Measurements from ENCODE around the gene MPL. TPM values are rescaled to one million over a fixed set of nuclear protein-coding genes. Genes with fewer than 3 reads are reported as not detected.

MPL gene
- total RNA-seq, 1 donor from 2014 or later: 0.31 TPM

DNA sequence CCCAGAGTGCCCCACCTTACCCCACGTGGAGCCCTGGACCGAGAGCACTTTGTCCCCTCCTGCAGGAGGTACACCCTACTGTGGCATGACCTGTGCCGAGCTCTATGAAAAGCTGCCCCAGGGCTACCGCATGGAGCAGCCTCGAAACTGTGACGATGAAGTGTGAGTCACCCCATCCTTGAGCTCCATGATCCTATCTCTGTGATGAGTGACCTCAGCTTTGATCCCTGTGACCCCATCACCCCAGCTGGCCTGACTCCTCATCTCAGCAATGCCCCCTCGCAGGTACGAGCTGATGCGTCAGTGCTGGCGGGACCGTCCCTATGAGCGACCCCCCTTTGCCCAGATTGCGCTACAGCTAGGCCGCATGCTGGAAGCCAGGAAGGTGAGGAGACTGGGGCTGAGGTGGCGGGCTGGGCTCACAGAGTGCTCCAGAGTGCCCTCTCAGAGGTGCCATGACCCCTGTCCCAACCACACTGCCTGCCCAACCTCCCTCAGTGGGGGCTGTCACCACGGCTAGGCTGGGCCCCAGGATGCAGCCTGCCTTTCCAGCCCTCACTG lies 16.2 kb upstream of the MPL start:
- Mint-ChIP-seq H3K4me3 (ENCODE audit: low read depth) (no peak overlapping the region), H3K9me3 (ENCODE audit: low read depth) (peaks cover 8% of the 10 kb centered on the region), H3K27ac (no peak overlapping the region), H3K36me3 (ENCODE audit: insufficient read depth) (no peaks in the 10 kb centered on the region), H3K27me3 (peaks cover 4% of the 10 kb centered on the region), H3K4me1 (ENCODE audit: low read depth) (no peaks in the 10 kb centered on the region)
- DNase-seq (ENCODE audit: low spot score, unreplicated experiment): no peak
- TF ChIP-seq, protein P1, sequence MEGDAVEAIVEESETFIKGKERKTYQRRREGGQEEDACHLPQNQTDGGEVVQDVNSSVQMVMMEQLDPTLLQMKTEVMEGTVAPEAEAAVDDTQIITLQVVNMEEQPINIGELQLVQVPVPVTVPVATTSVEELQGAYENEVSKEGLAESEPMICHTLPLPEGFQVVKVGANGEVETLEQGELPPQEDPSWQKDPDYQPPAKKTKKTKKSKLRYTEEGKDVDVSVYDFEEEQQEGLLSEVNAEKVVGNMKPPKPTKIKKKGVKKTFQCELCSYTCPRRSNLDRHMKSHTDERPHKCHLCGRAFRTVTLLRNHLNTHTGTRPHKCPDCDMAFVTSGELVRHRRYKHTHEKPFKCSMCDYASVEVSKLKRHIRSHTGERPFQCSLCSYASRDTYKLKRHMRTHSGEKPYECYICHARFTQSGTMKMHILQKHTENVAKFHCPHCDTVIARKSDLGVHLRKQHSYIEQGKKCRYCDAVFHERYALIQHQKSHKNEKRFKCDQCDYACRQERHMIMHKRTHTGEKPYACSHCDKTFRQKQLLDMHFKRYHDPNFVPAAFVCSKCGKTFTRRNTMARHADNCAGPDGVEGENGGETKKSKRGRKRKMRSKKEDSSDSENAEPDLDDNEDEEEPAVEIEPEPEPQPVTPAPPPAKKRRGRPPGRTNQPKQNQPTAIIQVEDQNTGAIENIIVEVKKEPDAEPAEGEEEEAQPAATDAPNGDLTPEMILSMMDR (IDR thresholded peaks at IDR 0.05; ENCODE audit: unreplicated experiment): no peak

DNA sequence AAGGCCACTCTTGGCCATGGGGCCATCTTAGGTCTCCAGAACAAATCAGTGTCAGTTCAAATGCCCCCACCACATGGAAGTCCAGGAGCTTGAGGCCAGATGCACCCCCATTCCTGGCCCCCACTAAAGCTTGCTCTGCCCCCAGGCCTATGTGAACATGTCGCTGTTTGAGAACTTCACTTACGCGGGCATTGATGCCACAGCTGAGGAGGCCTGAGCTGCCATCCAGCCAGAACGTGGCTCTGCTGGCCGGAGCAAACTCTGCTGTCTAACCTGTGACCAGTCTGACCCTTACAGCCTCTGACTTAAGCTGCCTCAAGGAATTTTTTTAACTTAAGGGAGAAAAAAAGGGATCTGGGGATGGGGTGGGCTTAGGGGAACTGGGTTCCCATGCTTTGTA lies 15.1 kb upstream of the MPL start:
- no peaks in the 10 kb centered on the region for H3K36me3 Mint-ChIP-seq (ENCODE audit: insufficient read depth)
- TF ChIP-seq, protein P1 (IDR thresholded peaks at IDR 0.05; ENCODE audit: unreplicated experiment): no peak
- no peak for DNase-seq (ENCODE audit: low spot score, unreplicated experiment)
- H3K27ac Mint-ChIP-seq: no peak overlapping the region
- no peaks in the 10 kb centered on the region for H3K4me1 Mint-ChIP-seq (ENCODE audit: low read depth)
- no peaks in the 10 kb centered on the region for H3K27me3 Mint-ChIP-seq
- no peak overlapping the region for H3K4me3 Mint-ChIP-seq (ENCODE audit: low read depth)
- H3K9me3 Mint-ChIP-seq (ENCODE audit: low read depth): peaks cover 8% of the 10 kb centered on the region

DNA sequence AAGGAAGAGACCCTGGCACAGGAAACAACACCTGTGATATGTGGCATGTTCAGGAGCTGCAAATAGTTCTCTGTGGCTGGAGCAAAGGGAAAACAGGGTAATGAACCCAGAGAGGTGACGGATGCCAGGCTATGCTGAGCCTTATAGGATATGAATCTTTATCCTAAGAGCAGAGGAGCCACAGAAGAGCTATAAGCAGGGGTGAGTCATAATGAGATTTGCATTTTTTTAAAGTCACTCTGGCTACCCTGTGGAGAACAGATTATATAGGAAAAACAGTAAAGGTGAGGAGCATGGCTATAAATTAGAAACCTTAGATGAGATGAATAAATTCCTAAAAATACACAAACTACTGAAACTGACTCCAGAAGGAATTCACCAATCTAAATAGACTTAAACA lies 12.8 kb upstream of the MPL start:
- Mint-ChIP-seq H3K4me1 (ENCODE audit: low read depth) (no peaks in the 10 kb centered on the region), H3K36me3 (ENCODE audit: insufficient read depth) (no peaks in the 10 kb centered on the region), H3K27ac (no peak overlapping the region), H3K9me3 (ENCODE audit: low read depth) (peaks cover 8% of the 10 kb centered on the region), H3K27me3 (no peaks in the 10 kb centered on the region), H3K4me3 (ENCODE audit: low read depth) (no peak overlapping the region)
- TF ChIP-seq, protein P1 (IDR thresholded peaks at IDR 0.05; ENCODE audit: unreplicated experiment): no peak
- no peak for DNase-seq (ENCODE audit: low spot score, unreplicated experiment)

DNA sequence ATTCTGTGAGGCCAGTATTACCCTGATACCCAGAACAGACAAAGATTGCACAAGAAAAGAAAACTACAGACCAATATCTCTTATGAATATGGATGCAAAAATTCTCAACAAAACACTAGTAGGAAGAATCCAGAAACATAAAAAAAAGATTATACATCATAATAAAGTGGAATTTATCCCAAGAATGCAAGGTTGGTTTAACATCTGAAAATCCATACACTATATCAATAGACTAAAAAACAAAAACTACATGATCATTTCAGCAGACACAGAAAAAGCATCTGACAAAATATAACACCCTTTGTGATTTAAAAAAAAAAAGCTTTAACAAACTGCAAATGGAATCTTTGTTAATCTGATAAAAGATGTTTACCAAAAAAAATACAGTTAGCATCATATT lies 12.2 kb upstream of the MPL start:
- TF ChIP-seq, protein P1 (IDR thresholded peaks at IDR 0.05; ENCODE audit: unreplicated experiment): no peak
- H3K4me1 Mint-ChIP-seq (ENCODE audit: low read depth): no peaks in the 10 kb centered on the region
- no peaks in the 10 kb centered on the region for H3K36me3 Mint-ChIP-seq (ENCODE audit: insufficient read depth)
- H3K9me3 Mint-ChIP-seq (ENCODE audit: low read depth): peaks cover 8% of the 10 kb centered on the region
- H3K4me3 Mint-ChIP-seq (ENCODE audit: low read depth): no peak overlapping the region
- no peaks in the 10 kb centered on the region for H3K27me3 Mint-ChIP-seq
- H3K27ac Mint-ChIP-seq: no peak overlapping the region
- no peak for DNase-seq (ENCODE audit: low spot score, unreplicated experiment)

DNA sequence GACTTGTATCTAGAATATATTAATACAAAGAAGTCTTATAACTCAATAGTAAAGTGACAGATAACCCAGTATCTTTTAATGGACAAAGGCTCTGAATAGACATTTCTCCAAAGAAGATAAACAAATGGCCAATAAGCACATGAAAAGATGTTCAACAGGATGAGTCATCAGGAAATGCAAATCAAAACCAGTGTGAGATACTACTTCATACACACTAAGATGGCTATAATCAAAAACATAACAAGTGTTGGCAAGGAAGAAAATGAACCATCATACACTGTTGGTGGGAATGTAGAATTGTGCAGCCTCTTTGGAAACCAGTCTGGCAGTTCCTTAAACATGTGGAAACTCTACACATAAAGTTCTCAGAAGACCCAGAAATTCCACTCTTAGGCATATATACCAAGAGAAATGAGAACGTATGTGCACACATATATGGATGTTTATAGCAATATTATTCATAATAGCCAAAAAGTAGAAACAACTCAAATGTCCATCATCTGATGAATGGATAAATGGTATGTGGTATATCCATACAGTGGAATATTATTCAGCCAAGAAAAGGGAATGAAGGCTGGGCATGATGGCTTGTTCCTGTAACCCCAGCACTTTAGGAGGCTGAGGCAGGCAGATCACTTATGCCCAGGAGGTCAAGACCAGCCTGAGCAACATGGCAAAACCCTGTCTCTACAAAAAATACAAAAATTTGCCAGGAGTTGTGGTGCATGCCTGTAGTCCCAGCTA lies 9.9 kb upstream of the MPL start:
- Mint-ChIP-seq H3K4me3 (ENCODE audit: low read depth) (no peak overlapping the region), H3K9me3 (ENCODE audit: low read depth) (peaks cover 8% of the 10 kb centered on the region), H3K4me1 (ENCODE audit: low read depth) (no peaks in the 10 kb centered on the region), H3K36me3 (ENCODE audit: insufficient read depth) (no peaks in the 10 kb centered on the region), H3K27ac (no peak overlapping the region), H3K27me3 (no peaks in the 10 kb centered on the region)
- no peak for DNase-seq (ENCODE audit: low spot score, unreplicated experiment)
- TF ChIP-seq, protein P1 (IDR thresholded peaks at IDR 0.05; ENCODE audit: unreplicated experiment): no peak

All from progenitor cell of endocrine pancreas (in vitro differentiated cells).